Calu3 (cell line): Measurements from ENCODE around the gene SLC36A4. TPM values are rescaled to one million over a fixed set of nuclear protein-coding genes. Genes with fewer than 3 reads are reported as not detected.
A peak's percentile ranks its signal among the peaks of the same experiment; 100 is the strongest.

Experiments
- BruUV-seq: library from RNA; stranded (reverse); fragments of 400-500 nt; replicated peaks from 2 replicates; lab custom pipeline; 2021; lab: Mats Ljungman, UMichigan
- CTCF ChIA-PET: fragments of 300-600 bp; sonication (Branson Sonifier 250); formaldehyde crosslinking; loops from one replicate; lab custom pipeline; 2022; ENCODE audit warnings: antibody characterized with exemption; lab: Charles Lee
- DNase-seq: peaks from one replicate; pipeline ENCODE4 v3.0.0; 2022
- H3K27ac Mint-ChIP-seq: one replicate; pipeline ENCODE4 v1.8.0; 2022; ENCODE audit warnings: mixed read lengths; ENCODE audit not compliant: unreplicated experiment
- H3K27me3 Mint-ChIP-seq: one replicate; pipeline ENCODE4 v1.8.0; 2022; ENCODE audit warnings: mixed read lengths; ENCODE audit not compliant: unreplicated experiment
- H3K36me3 Mint-ChIP-seq: one replicate; pipeline ENCODE4 v1.8.0; 2022; ENCODE audit warnings: mild to moderate bottlenecking, moderate library complexity, mixed read lengths; ENCODE audit not compliant: insufficient read depth, unreplicated experiment
- H3K4me1 Mint-ChIP-seq: one replicate; pipeline ENCODE4 v1.8.0; 2022; ENCODE audit warnings: mild to moderate bottlenecking, low read depth, mixed read lengths; ENCODE audit not compliant: unreplicated experiment
- H3K4me3 Mint-ChIP-seq: one replicate; pipeline ENCODE4 v1.8.0; 2022; ENCODE audit warnings: mild to moderate bottlenecking, low read depth, moderate library complexity, mixed read lengths; ENCODE audit not compliant: unreplicated experiment
- H3K9me3 Mint-ChIP-seq: one replicate; pipeline ENCODE4 v1.8.0; 2022; ENCODE audit warnings: low read depth, mixed read lengths; ENCODE audit not compliant: unreplicated experiment
- intact Hi-C: fragments of 100-400 bp; cut with micrococcal nuclease; formaldehyde crosslinking; loops from one replicate; pipeline ENCODE4 v1.10.0; 2022; ENCODE audit not compliant: unreplicated experiment
- total RNA-seq: library from RNA; stranded (reverse); gene quantifications from 2 replicates; pipeline ENCODE4 v1.2.3, GENCODE V29; 2022
- TF ChIP-seq, protein P1 (sequence below): fragments of 200-600 bp; IDR thresholded peaks from one replicate; pipeline ENCODE4 v1.8.0; 2022; ENCODE audit warnings: antibody characterized with exemption; ENCODE audit not compliant: unreplicated experiment

SLC36A4 gene
- total RNA-seq, 1 experiment from 2014 or later, result 12.4 TPM

DNA sequence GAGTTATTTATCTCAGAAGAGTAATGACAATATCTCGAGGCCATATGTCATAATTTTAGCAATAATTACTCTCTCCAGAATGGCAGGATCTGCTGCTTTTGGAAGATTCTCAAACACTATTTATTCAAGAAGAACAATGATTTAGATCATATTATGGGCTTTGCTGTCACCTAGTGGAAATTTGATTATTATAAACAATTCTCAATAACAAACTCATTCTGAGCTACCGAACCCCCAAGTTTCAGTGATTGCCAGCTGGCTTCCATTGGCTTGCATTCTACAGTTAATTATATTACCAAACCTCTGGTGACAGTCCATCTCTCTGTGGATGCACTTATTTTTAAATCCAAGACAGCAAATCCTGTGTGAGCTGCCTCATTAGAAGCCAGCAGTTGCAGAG lies 27.9 kb upstream of the SLC36A4 start:
- no peak overlapping the region for H3K4me3 Mint-ChIP-seq
- H3K4me1 Mint-ChIP-seq, result peaks cover 13% of the 10 kb centered on the region
- no peaks in the 10 kb centered on the region for H3K27me3 Mint-ChIP-seq
- H3K9me3 Mint-ChIP-seq, result no peaks in the 10 kb centered on the region
- CTCF ChIA-PET, result interaction anchor here (1.0 kb wide), 2 partner anchors 283 to 349 kb away, joined by 3 read pairs; no protein-coding TSS in a partner anchor
- H3K36me3 Mint-ChIP-seq, result peaks cover 5% of the 10 kb centered on the region
- H3K27ac Mint-ChIP-seq, result no peak overlapping the region
- intact Hi-C loops, result no loop called here
- no peak for DNase-seq
- TF ChIP-seq, protein P1, sequence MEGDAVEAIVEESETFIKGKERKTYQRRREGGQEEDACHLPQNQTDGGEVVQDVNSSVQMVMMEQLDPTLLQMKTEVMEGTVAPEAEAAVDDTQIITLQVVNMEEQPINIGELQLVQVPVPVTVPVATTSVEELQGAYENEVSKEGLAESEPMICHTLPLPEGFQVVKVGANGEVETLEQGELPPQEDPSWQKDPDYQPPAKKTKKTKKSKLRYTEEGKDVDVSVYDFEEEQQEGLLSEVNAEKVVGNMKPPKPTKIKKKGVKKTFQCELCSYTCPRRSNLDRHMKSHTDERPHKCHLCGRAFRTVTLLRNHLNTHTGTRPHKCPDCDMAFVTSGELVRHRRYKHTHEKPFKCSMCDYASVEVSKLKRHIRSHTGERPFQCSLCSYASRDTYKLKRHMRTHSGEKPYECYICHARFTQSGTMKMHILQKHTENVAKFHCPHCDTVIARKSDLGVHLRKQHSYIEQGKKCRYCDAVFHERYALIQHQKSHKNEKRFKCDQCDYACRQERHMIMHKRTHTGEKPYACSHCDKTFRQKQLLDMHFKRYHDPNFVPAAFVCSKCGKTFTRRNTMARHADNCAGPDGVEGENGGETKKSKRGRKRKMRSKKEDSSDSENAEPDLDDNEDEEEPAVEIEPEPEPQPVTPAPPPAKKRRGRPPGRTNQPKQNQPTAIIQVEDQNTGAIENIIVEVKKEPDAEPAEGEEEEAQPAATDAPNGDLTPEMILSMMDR, result peak; percentile 13
- no TSS peak for BruUV-seq

DNA sequence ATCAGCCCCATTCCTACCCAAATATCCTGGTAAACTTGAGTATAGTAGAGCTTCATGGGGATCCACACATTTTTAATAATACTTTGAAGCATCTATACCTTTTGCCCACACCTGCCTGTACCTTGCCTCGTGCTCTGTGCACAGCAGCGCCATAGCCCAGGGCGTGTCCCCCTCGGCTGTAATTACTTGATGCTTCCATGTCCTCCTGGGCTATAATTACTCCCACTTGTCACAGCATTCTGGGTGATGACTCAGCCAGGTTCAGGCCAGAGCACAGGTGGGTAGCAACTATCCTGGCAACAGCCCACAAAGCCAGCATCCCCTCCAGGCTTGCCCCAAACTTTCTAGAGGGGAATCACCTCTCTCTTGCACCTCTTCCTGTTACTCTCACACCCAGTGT lies 23.7 kb upstream of the SLC36A4 start:
- H3K27me3 Mint-ChIP-seq, result peaks cover 25% of the 10 kb centered on the region
- H3K9me3 Mint-ChIP-seq, result no peaks in the 10 kb centered on the region
- H3K4me1 Mint-ChIP-seq, result no peaks in the 10 kb centered on the region
- TF ChIP-seq, protein P1, result no peak
- intact Hi-C loops, result loop anchor here (5.0 kb wide), 1 partner anchor 279 kb away; no protein-coding TSS in a partner anchor
- DNase-seq, result no peak
- BruUV-seq, result no TSS peak
- no peak overlapping the region for H3K4me3 Mint-ChIP-seq
- CTCF ChIA-PET, result no interaction called here
- H3K27ac Mint-ChIP-seq, result no peak overlapping the region
- no peaks in the 10 kb centered on the region for H3K36me3 Mint-ChIP-seq

GRCh38 chr11:93220078-93220477 lies 22.3 kb upstream of the SLC36A4 start:
- H3K9me3 Mint-ChIP-seq, result no peaks in the 10 kb centered on the region
- TF ChIP-seq, protein P1, result no peak
- intact Hi-C loops, result loop anchor here (5.0 kb wide), 1 partner anchor 278 kb away; no protein-coding TSS in a partner anchor
- no peaks in the 10 kb centered on the region for H3K36me3 Mint-ChIP-seq
- no peak overlapping the region for H3K27ac Mint-ChIP-seq
- BruUV-seq, result no TSS peak
- H3K4me3 Mint-ChIP-seq, result no peak overlapping the region
- H3K4me1 Mint-ChIP-seq, result no peaks in the 10 kb centered on the region
- CTCF ChIA-PET, result interaction anchor here (1.1 kb wide), 1 partner anchor 279 kb away, joined by 4 read pairs; no protein-coding TSS in a partner anchor
- H3K27me3 Mint-ChIP-seq, result peaks cover 25% of the 10 kb centered on the region
- no peak for DNase-seq

DNA sequence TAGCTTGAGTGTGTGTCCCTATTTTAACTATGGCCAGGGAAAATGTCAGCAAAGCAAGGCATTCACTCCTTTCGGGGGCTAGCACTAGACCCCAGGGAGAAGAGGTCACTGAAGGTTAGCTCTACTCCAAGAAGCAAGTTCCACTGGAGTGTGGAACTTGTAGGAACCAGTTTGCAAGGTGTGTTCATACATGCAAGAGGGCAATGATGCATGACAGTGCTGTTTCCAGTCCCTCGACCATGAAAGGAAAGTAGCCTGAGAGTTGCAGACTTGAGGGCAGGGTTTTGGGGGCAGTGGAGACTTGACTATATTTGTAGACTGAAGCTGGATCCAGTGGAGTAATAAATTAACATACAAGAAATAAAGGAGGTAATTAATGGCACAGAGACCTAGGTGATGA lies 21.6 kb upstream of the SLC36A4 start:
- Mint-ChIP-seq H3K27ac (no peak overlapping the region), H3K4me1 (no peaks in the 10 kb centered on the region), H3K36me3 (no peaks in the 10 kb centered on the region), H3K27me3 (peaks cover 25% of the 10 kb centered on the region), H3K4me3 (no peak overlapping the region), H3K9me3 (no peaks in the 10 kb centered on the region)
- intact Hi-C loops, result no loop called here
- CTCF ChIA-PET, result no interaction called here
- no peak for DNase-seq
- BruUV-seq, result no TSS peak
- TF ChIP-seq, protein P1, result no peak
